GM03348 (cell line): ENCODE data around the gene VN1R4.
A peak's percentile ranks its signal among the peaks of the same experiment; 100 is the strongest.
"Not testable (repeated sequence)": the region's sequence is repeated elsewhere in the genome, so short reads cannot be mapped to it uniquely, and the experiment has no call there.

Source experiments
- DNase-seq: peaks from one replicate; pipeline ENCODE4 v3.0.0; 2012; ENCODE audit warnings: low spot score

Gene VN1R4, protein sequence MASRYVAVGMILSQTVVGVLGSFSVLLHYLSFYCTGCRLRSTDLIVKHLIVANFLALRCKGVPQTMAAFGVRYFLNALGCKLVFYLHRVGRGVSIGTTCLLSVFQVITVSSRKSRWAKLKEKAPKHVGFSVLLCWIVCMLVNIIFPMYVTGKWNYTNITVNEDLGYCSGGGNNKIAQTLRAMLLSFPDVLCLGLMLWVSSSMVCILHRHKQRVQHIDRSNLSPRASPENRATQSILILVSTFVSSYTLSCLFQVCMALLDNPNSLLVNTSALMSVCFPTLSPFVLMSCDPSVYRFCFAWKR

DNA sequence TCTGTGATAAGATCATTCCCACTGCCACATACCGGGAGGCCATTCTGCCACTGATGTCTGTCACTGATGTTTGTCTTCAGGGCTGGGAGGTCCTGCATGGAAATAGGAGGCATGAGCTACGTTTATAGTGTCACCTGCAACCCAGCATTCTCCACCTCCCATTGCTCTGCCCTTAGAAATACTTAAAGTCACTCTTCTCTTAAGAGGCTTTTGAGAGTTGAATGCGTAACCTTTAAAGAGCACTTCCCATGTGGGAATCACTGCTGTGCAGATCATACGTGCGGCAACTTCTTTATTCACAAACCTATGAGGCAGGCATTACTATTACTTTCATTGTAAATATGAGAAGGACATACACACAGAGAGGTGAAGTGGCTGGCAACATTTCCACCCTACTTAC is at the start of gene VN1R4:
Gene VN1R4, minus strand, starts transcription at position 101 of the 400 bp plus-strand sequence. Its CDS starts 58 bp downstream, at position 43.
- DNase-seq: not testable (repeated sequence)

DNA sequence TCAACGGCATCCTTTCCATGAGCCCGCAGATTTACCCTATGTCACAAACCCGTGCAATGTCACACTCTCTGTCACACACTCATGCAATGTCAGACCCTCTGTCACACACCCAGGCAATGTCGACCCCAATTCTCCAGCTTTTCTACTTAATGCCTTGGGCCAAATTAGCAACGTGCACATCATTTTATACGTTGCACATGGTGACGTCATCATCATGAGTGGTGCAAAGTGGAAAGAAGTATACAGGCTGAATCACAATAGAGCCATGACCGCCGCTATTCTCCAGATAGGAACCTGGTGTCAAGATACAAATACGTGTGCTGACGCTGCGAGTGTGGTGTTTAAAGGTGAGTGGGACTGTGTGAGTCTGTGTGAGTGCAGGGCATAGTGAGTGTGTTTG is 44.4 kb upstream of the VN1R4 start:
- DNase-seq: no peak

DNA sequence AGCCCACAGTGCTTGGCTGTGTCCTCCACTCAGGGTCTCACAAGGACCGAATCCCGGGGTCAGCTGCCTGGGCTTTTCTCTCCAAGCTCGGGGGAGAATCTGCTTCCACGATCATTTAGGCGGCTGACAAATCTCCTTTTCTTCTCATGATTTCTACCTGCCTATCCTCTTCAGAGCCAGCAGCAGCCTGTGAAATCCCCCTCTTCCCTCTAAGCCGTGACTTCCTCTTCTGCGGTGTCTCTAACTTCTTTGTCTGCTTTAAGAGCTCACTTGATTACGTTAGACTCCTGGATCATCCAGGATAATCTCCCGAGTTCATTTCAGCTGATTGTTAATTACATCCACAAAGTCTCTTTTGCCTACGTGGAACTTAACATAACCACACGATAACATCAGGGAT is 43.5 kb upstream of the VN1R4 start:
- no peak for DNase-seq

DNA sequence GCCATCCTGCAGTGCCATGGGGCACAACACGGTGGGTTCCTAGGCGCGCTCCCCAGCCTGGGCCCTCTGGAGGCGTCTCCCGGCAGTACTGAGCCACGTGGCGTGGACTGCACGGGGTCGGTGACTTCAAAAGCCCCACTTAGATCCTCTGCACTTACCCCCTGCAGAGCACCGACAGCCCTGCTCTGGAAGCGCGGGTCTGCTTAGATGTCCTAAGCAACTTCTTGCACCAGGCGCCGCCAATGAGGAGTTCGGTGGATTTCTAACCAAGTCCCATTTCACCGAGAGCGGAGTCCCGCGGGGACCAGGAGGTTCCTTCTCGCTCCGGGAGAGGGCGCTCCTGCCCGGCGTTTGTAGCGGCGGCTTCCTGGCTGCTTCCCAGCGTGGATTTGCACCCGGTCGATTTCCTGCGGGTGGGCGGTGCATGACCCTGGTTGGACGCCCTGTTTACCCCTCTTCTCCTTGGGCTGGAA is 40.9 kb upstream of the VN1R4 start:
- peak; percentile 51 for DNase-seq

DNA sequence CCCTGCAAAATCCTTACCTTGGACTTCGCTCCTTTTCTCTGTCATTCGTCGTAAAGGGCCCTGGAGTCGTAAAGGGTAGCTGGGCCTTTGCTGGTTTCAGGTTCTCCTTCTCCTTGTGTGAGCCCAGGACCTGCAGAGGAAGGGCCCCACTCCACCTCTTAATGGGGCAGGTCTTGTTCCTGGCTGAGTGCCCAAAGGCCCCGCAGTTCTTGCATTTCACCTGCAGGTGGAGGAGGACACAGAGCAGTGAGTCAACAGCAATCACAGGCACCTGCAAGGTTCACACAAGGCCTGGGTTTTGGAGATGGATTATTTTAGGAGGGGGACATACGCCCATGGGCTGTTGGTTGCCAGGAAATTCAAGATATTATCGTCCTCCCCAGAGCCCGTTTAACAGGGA is 33.8 kb upstream of the VN1R4 start:
- not testable (repeated sequence) for DNase-seq

DNA sequence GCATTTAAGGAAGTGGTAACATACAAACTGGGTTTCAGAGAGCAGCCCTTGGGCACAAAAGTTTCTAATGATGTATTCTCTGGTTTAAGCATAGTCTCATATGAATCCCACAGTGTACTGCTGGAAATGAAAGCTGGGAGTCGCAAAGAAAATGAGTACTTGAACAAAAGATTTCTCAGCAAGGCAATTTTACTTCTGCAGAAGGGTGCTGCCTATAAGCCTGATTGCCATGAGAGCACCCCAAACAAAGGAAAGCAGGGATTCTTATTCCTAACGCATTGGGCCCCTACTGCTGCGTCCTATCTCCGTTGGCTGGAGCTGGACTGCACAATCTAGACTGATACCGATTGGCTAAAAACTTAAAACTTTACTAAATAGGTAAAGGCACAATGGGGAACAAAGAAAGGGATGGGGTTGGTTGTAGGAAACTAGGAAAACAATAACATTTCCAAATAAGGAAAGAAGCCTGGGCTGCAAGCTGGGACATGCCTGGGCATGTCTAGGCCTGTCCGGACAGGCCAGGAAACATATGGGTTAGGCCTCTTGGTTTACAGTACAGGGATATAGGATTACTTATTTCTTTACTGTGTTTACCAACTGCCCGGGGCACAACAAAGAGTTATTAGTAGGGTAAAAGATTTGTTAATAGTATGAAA is 27.4 kb upstream of the VN1R4 start:
- no peak for DNase-seq

DNA sequence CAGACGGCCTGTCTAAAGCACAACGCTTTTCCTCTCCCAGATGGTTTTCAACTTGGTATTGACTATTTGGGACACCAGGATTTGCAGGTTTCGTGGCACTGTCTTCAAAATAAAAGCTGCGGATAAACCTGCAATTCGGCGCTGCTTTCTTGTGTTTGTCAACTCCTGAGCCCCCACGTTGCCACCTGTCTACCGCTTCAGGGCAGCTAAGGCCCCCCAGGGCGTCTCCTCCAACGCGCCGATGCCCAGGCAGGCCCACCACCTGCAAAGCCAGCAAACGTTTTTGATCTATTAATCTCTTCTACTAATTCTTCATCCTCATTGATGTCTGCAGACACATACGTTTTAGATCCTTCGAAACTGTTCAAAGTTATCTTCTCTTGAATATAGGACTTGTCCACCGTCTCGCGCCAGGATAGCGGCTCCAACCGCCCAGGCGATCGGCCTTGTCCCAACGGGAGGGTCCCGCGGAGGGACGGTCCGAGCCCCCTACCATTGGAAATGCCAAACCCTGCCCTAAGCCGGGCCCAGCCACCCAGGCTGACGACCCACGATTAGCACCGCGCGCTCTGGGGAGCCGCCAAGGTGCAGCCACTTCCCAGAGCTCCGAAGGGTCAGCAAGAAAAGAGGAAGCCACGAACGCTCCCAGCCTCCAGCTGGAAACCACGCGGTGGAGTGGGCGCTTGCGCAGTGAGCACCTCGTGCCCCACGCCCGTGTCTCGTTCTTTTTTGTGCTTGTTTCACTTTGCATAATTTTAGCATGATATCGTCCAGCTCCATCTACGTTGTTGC is 23.4 kb upstream of the VN1R4 start:
- DNase-seq: no peak

DNA sequence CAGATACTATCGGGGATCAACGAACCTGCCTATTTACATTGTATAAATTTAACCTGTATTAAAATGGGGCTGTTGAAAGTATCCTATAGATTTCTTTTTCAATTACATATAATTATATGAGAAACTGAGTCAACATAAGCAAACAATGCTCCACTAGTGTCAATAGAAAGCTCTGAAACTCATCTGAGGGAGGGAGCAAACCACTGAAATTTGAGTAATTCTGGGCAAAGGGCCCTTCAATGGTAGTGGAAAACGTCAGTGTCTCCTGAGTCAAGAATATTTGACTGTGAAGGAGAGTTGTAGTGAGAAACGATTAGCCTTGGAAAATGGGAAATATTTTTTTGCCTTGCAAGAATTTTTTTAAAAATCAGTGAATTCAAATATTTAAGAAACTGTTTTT is 17.6 kb upstream of the VN1R4 start:
- DNase-seq: no peak

DNA sequence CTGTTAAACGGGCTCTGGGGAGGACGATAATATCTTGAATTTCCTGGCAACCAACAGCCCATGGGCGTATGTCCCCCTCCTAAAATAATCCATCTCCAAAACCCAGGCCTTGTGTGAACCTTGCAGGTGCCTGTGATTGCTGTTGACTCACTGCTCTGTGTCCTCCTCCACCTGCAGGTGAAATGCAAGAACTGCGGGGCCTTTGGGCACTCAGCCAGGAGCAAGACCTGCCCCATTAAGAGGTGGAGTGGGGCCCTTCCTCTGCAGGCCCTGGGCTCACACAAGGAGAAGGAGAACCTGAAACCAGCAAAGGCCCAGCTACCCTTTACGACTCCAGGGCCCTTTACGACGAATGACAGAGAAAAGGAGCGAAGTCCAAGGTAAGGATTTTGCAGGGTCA is 14.4 kb upstream of the VN1R4 start:
- not testable (repeated sequence) for DNase-seq

DNA sequence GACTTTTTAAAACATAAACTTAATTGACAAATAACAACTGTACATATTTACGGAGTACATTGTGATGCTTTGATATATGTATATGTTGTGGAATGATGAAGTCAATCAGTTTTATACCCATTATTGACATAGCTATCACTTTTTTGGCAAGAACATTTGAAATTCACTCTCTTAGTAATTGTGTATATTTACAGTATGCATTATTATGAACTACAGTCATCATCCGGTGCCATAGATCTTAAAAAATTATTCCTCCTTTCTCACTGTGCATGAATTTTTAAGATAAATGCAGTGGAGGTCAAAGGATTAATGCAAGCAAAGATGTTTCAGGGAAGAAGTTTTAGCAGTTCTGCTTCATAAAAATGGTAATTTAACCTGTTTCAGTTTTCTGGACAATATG is 8.0 kb upstream of the VN1R4 start:
- no peak for DNase-seq

DNA sequence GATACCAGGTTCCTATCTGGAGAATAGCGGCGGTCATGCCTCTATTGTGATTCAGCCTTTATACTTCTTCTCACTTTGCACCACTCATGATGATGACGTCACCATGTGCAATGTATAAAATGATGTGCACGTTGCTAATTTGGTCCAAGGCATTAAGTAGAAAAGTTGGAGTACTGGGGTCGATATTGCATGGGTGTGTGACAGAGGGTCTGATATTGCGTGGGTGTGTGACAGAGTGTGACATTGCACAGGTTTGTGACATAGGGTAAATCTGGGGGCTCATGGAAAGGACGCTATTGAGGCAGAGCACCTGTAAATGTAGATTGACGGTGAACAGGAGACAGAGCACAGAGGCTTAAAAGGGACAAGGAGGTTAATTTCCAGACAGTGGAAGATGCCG is 4.5 kb upstream of the VN1R4 start:
- no peak for DNase-seq

DNA sequence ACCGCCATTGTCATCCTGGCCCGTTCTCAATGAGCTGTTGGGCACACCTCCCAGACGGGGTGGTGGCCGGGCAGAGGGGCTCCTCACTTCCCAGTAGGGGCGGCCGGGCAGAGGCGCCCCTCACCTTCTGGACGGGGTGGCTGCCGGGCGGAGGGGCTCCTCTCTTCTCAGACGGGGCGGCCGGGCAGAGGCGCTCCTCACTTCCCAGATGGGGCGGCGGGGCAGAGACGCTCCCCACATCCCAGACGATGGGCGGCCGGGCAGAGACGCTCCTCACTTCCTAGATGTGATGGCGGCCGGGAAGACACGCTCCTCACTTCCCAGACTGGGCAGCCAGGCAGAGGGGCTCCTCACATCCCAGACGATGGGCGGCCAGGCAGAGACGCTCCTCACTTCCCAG is 2.3 kb upstream of the VN1R4 start:
- DNase-seq: not testable (repeated sequence)

DNA sequence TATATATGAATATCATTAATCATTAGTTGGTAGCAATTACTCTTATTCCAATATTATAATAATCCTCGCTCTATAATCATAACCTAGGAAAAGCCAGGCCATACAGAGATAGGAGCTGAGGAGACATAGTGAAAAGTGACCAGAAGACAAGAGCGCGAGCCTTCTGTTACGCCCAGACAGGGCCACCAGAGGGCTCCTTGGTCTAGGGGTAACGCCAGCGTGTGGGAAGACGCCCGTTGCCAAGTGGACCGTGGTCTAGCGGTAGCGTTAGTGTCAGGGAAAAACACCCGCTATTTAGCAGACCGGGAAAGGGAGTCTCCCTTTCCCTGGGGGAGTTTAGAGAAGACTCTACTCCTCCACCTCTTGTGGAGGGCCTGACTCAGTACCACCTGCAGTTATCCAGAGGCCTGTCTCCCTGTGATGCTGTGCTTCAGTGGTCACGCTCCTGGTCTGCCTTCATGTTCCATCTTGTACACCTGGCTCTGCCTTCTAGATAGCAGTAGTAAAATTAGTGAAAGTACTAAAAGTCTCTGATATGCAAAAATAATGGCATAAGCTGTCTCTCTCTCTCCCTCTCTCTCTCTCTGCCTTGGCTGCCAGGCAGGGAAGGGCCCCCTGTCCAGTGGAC is 9.7 kb downstream of the VN1R4 start, which contains the start of gene VN1R2:
Gene VN1R2, plus strand, starts transcription at position 578 of the 628 bp plus-strand sequence. CDS start 84 bp downstream, outside the sequence.
- not testable (repeated sequence) for DNase-seq

DNA sequence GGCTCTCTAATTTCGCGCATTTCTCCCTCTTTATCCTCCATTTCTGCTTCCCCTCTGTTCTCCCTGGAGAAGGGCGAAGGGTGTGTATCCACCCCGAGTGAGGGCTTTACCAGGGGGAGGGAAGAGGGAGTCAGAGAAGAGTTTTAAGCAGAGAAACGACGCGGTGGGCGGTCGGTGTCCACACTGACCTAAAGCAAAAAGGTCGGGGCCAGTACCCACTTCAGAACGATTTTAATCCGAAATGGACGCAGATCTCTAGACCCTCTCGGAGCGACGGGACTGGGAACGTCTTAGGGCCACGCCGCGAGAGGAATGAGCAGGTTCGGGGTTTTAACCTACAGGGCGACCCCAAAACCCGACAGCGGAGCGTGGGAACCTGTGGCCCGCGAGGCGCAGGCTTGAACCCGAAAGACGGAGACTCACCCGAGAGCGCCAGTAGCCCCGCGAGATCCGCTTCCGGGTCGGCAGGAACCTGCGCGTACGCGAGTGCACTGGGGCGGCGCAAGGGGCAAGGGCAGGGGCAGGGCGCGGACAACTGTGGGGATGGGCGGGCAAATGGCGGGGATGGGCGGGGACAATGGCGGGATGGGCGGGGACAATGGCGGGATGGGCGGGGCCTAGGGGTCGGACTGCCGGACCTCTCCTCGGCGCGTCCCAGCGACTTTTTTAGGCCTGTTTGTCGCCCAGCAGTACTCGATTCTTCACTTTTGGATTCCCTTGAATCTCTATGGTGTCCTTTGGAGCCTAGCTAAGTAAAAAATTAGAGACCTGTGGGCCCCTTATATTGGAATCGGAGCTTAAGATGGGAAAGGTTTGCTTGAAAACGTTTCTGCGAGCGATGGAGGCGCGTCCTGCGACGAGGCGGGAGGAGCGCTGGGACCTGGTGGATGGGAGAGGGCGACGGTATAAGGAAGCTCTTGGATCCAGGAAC is 12.8 kb downstream of the VN1R4 start, which contains the start of gene ZNF677:
Gene ZNF677, minus strand, starts transcription at position 463 of the 931 bp plus-strand sequence. CDS start 3,323 bp downstream, outside the sequence.
- peak; percentile 97 for DNase-seq

DNA sequence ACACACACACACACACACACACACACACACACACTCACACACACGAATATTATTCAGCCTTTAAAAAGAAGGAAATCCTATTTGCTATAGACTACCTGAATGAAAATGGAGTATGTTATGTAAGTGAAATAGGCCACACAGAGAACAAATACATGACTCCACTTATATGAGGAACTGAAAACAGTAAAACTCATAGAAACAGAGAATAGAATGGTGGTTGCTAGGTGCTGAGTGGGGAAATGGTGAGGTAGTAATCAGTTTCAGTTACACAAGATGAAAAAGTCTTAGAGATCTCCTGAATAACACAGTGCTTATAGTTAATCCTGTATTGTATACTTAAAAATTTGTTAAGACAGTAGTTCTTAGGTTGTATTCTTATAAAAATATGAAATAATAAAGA is 21.0 kb downstream of the VN1R4 start:
- no peak for DNase-seq

DNA sequence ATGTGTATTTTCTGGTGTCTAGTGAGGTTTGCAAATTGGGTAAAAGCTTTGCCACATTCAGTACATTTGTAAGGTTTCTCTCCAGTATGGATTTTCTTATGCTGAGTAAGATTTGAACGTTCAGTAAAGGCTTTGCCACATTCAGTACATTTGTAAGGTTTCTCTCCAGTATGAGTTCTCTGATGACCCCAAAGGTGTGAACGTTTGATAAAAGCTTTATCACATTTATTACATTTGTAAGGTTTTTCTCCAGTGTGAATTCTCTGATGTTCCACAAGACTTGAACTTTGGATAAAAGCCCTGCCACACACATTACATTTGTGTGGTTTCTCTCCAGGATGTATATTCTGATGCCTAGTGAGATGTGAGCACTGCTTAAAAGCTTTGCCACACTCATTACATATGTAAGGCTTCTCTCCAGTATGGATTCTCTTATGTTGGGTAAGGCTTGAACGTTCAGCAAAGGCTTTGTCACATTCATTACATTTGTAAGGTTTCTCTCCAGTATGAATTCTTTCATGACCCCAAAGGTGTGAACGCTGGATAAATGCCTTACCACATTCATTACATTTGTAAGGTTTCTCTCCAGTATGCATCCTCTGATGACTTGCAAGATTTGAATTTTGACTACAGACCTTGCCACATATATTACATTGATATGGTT is 30.3 kb downstream of the VN1R4 start:
- no peak for DNase-seq

DNA sequence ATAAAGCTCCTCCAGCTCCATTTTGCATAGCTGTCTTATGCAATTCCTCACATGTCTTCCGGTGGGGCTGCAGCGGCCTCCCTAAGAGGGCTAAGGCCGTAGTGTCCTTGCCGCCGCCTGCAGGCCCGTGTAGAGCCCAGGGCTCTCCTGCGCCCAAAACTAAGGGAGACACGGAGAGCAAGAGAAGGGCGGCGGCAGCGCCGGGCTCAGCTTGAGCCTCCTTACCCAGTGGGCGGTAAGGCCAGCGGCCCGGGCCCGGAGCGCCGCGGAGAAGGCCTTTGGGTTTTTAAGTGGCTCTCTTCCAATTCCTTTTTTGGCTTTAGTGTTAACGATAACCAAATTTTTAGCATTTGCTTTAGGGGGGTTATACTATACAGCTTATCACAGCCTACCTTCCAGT is 42.9 kb downstream of the VN1R4 start:
- no peak for DNase-seq

DNA sequence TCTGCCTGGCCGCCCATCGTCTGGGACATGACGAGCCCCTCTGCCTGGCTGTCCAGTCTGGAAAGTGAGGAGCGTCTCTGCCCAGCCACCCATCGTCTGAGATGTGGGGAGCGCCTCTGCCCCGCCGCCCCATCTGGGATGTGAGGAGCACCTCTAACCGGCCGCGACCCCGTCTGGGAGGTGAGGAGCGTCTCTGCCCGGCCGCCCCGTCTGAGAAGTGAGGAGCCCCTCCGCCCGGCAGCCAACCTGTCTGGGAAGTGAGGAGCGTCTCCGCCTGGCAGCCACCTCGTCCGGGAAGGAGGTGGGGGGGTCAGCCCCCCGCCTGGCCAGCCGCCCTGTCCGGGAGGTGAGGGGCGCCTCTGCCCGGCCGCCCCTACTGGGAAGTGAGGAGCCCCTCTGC is 44.8 kb downstream of the VN1R4 start:
- not testable (repeated sequence) for DNase-seq
